Ovary (tissue), 9 donors: ENCODE results near the gene LARGE1. TPM values are rescaled to one million over a fixed set of nuclear protein-coding genes. Genes with fewer than 3 reads are reported as not detected.

Experiments used
- DNase-seq, 5 donors: peaks; one replicate each; pipeline ENCODE4 v3.0.0-alpha.2; 2019 to 2020
- H3K27ac ChIP-seq, 2 donors: fragments of 200-600 bp; one replicate each; pipeline versions ENCODE4 v1.5.1 to v1.8.0; 2019 to 2022
- H3K27me3 ChIP-seq: fragments of 200-600 bp; one replicate; pipeline ENCODE4 v1.8.0; 2022
- H3K36me3 ChIP-seq: fragments of 200-600 bp; sonication (generic); one replicate; pipeline ENCODE4 v1.5.1; 2019
- H3K4me1 ChIP-seq: one replicate; pipeline ENCODE4 v1.8.1; 2013; ENCODE audit warnings: mild to moderate bottlenecking, moderate library complexity; ENCODE audit not compliant: insufficient read depth
- H3K4me3 ChIP-seq: fragments of 200-600 bp; sonication (generic); one replicate; pipeline ENCODE4 v1.5.1; 2017
- H3K9me3 ChIP-seq, 2 donors: fragments of 200-600 bp in 1 of 2; sonication (generic) in 1 of 2; one replicate each; pipeline versions ENCODE4 v1.5.1 to v1.8.1; 2013 to 2019; ENCODE audit warnings: mild to moderate bottlenecking in 1 of 2, moderate library complexity in 1 of 2
- CTCF ChIP-seq, 3 donors: fragments of 450-650 bp in 2 of 3; fragments of 200-600 bp in 1 of 3; IDR thresholded peaks; one replicate each; pipeline versions ENCODE4 v1.5.1 to v1.8.0; 2016 to 2022; ENCODE audit warnings: antibody characterized with exemption in 3 of 3, mild to moderate bottlenecking in 1 of 3
- EP300 ChIP-seq: sonication (generic); formaldehyde crosslinking; IDR thresholded peaks from one replicate; pipeline ENCODE4 v1.6.1; 2017; ENCODE audit warnings: antibody characterized with exemption
- POLR2A ChIP-seq: fragments of 450-650 bp; IDR thresholded peaks from one replicate; pipeline ENCODE4 v1.6.1; 2017; ENCODE audit warnings: antibody characterized with exemption, mild to moderate bottlenecking, moderate library complexity
- WGBS, 3 donors: extraction: QIAGEN DNeasy Blood & Tissue Kit in 1 of 3; methylation state at CpG; one replicate each; pipeline versions ENCODE4 v1.1.5 to v1.1.7; 2013 to 2017; 5-methylcytosine and 5-hydroxymethylcytosine counted together
- intact Hi-C, 4 donors: fragments of 100-400 bp; cut with DNase I; formaldehyde crosslinking; loops; one replicate each; pipeline versions ENCODE4 v1.11.0 to v1.15.1; 2022 to 2023
- polyA plus RNA-seq, 2 donors: library from polyadenylated mRNA; stranded (reverse); fragments of 200-250 nt in 1 of 2; fragments of 350-450 nt in 1 of 2; fragmentation: Illumina TruSeq in 1 of 2; extraction: RNeasy Lipid Tissue Mini Kit (QIAGEN cat#74804) in 1 of 2; gene quantifications; one replicate each; pipeline ENCODE4 v1.2.3, GENCODE V29; 2013 to 2014
- total RNA-seq, 7 donors: library from RNA; depleted of rRNA in 2 of 7; stranded (reverse); fragments of >200 nt in 2 of 7; fragmentation: NEBNext Ultra II Directional in 3 of 7; extraction: Animal tissue kit (Norgen Biotek cat#: 25700) in 3 of 7; gene quantifications; one replicate each; pipeline versions ENCODE4 v1.1.0 to v1.2.4, GENCODE V29; 2016 to 2023
- donor health status: DM: no; HTN: no; CAD: no; lungs with moderate emphysema.
- donor health status: DM: no; HTN: no; CAD: no.
- donor health status: Bipolar disorder and iron deficiency.
- donor health status: DM: yes; HTN: yes; CAD: no.
- donor health status: DM: no; HTN: no; CAD: no.
- donor health status: DM: yes; HTN: yes; CAD: no.

LARGE1 gene
- total and polyA plus RNA-seq, 9 donors: 13.4 to 67.6 (median 36.8) TPM

DNA sequence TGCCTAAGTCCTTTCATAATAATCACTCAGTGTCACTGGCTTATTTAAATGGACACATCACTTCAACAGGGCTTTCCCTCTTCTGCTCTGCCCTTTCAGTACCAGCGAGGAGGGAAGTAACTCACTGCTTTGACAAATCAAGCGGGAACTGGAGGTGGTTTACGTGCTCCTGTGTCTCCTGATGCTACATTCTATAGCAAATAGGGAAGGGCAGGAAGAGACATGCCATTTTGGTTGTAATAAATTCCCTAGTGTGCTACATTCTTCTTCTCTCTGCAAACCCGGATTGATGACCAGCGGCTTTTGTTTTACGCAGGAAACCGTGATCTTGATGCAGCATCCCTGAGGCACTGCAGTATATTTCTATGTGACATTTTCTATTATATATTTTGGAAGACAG, 491.0 kb downstream of the LARGE1 start:
- 96 to 100% (median 97%) methylated on average over 7 of the region's 7 CpGs for WGBS, 3 donors
- no peaks in the 10 kb centered on the region for H3K4me1 ChIP-seq
- no peak for DNase-seq
- TF ChIP-seq CTCF (IDR thresholded peaks at IDR 0.05) (no peak), EP300 (no peak), POLR2A (no peak)
- no peak overlapping the region for H3K4me3 ChIP-seq
- no peak overlapping the region for H3K27ac ChIP-seq
- H3K27me3 ChIP-seq: no peaks in the 10 kb centered on the region
- no peaks in the 10 kb centered on the region for H3K9me3 ChIP-seq
- no peaks in the 10 kb centered on the region for H3K36me3 ChIP-seq
- intact Hi-C loops: no loop called here

DNA sequence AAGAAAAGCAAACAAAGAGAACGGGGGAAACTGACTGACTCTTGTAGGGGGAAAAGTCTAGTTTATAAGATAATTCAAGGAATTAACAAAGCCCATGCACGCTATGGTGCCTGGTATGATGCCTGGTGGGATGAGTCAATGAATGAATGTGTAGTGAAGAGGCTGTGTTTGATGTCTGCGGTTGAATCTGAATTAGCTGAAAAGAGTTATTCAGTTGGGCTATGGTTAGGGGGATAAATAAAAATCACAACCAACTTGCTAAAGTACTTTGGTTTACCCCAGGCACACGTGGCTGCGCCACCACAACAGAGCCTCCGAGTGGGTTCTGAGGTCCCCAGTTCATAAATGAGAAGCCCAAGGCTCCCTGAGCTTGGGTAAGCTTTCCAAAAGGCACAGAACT, 492.8 kb downstream of the LARGE1 start:
- H3K36me3 ChIP-seq: no peaks in the 10 kb centered on the region
- no peaks in the 10 kb centered on the region for H3K9me3 ChIP-seq
- no peak for DNase-seq
- no peak overlapping the region for H3K4me3 ChIP-seq
- H3K4me1 ChIP-seq: no peaks in the 10 kb centered on the region
- 94 to 95% (median 95%) methylated on average over 6 of the region's 6 CpGs for WGBS, 3 donors
- intact Hi-C loops: no loop called here
- no peak overlapping the region for H3K27ac ChIP-seq
- no peak for TF ChIP-seq EP300
- no peak for TF ChIP-seq POLR2A
- TF ChIP-seq CTCF (IDR thresholded peaks at IDR 0.05): no peak
- no peaks in the 10 kb centered on the region for H3K27me3 ChIP-seq

- WGBS, 3 donors: 10 to 26% (median 11%) methylated on average over 3 of the region's 3 CpGs
- Histone ChIP-seq H3K4me1 (no peaks in the 10 kb centered on the region), H3K4me3 (no peak overlapping the region), H3K9me3 (no peaks in the 10 kb centered on the region), H3K27ac (no peak overlapping the region), H3K27me3 (no peaks in the 10 kb centered on the region), H3K36me3 (no peaks in the 10 kb centered on the region)
- intact Hi-C loops: no loop called here
- TF ChIP-seq EP300 (no peak), CTCF (IDR thresholded peaks at IDR 0.05) (no peak), POLR2A (no peak)
- no peak for DNase-seq
Observed at GRCh38 chr22:33426451-33426850, 493.8 kb downstream of the LARGE1 start.

GRCh38 chr22:33421859-33422258, 498.4 kb downstream of the LARGE1 start:
- 85 to 93% (median 85%) methylated on average over 3 of the region's 3 CpGs for WGBS, 3 donors
- no peak for DNase-seq
- H3K4me1 ChIP-seq: no peaks in the 10 kb centered on the region
- intact Hi-C loops: no loop called here
- TF ChIP-seq POLR2A (no peak), CTCF (IDR thresholded peaks at IDR 0.05) (no peak), EP300 (no peak)
- no peak overlapping the region for H3K27ac ChIP-seq
- H3K36me3 ChIP-seq: no peaks in the 10 kb centered on the region
- no peaks in the 10 kb centered on the region for H3K27me3 ChIP-seq
- no peaks in the 10 kb centered on the region for H3K9me3 ChIP-seq
- H3K4me3 ChIP-seq: no peak overlapping the region

DNA sequence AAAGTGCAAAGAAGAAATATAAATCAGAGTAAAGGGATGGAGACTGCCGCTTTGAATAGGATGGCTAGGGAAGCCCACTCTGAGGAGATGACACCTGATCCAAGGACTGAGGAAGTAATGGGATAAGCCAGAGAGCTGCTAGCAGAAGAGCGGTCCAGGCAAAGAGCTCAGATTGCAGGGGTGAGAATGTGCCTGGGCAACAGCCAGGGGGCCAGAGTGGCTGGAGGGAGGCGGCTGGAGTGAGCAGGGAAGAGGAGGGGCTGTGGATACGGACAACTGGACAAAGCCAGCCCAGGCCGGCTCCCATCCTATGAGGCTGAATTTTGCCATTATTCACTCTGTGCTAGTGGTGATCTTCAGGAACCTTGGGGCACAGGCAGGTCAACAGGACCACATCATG, 501.8 kb downstream of the LARGE1 start:
- Histone ChIP-seq H3K27ac (no peak overlapping the region), H3K36me3 (no peaks in the 10 kb centered on the region), H3K4me1 (no peaks in the 10 kb centered on the region), H3K27me3 (no peaks in the 10 kb centered on the region), H3K4me3 (no peak overlapping the region), H3K9me3 (no peaks in the 10 kb centered on the region)
- TF ChIP-seq CTCF (IDR thresholded peaks at IDR 0.05): no peak
- TF ChIP-seq POLR2A: no peak
- TF ChIP-seq EP300: no peak
- WGBS, 3 donors: 84 to 90% (median 86%) methylated on average over 5 of the region's 5 CpGs
- DNase-seq: no peak
- intact Hi-C loops: no loop called here
